ENCODE results near the gene NF1. TPM values are rescaled to one million over a fixed set of nuclear protein-coding genes. Genes with fewer than 3 reads are reported as not detected.
A peak's percentile ranks its signal among the peaks of the same experiment; 100 is the strongest.

Gene NF1
- polyA plus RNA-seq, 4 donors, result 32.1 to 45.4 (median 39.9) TPM

DNA sequence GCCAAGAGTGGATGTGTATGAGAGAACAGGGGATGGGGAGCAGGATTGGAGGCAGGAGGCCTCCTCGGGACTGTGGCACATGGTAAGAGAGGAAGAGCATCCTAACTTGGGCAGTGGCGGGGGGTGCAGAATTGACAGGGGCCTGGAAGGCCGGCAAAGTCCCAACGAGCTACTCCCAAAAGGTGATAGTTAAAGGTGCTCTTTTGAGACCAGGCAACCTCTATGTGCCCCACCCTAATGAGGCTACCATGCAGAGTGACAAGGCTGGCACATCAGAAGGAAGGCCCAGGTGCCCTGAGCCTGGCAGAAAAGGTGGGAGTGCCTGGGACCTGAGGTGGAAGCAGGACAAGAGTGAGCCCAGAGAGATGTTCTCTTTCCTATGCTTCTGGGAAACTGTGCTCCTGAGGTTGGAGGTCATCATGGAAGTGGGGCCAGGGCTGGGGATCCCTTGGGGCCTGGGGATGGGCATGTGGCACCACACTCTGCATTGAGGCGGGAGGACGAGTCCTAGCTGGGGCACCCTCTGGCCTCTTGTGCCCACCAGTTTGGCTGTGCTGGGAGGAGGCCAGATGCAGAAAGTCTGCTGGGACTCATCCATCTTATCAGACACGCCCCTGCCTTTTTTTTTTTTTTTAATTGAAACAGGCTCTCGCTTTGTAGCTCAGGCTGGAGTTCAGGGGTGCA is 302.6 kb downstream of the NF1 start:
- no peak for DNase-seq (ENCODE audit: low read depth in 4 of 4, low spot score in 2 of 4)

DNA sequence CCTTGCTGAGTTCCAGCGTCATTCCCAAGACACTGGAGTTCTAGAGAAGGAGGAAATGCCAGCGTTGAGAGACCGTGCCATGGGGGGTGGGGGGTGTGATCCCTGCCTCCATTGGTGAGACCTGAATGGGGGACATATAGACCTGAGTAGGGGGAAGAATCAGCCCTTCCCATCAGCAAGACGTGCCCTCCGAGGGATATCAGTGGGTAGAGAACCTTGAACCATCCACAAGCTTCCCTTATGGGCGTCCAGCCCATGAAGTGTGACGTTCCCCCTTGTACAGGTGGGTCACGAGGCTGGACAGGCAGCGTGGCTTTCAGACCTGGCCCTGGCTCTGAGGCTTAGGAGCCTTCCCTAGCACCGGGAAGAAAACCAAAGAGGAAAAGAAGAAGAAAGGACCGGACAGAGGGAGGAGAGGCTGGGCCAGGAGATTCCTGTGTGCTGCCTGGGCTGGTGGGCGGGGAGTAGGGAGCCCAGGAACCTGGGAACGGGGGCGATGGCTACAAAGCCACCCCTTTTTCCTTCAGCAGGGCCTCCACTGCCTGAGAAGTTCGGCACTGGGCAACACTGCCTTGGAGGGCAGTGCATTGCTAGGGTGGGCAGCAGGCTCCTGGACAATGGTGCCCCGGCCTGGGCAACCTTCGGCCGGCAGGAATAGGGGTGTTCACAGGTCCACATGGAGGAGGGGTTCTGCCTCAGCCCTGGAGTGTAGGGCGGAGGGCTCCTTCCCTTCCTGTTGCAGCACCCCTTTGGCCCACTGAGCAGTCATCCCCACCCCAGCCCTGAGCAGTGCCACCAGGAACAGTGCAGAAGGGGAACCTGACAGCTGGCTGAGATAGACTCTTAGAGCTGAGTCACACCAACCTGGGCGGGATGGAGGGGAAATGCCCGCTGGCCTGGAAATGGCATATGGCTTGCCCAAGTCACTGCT is 303.9 kb downstream of the NF1 start:
- no peak for DNase-seq (ENCODE audit: low read depth in 4 of 4, low spot score in 2 of 4)

DNA sequence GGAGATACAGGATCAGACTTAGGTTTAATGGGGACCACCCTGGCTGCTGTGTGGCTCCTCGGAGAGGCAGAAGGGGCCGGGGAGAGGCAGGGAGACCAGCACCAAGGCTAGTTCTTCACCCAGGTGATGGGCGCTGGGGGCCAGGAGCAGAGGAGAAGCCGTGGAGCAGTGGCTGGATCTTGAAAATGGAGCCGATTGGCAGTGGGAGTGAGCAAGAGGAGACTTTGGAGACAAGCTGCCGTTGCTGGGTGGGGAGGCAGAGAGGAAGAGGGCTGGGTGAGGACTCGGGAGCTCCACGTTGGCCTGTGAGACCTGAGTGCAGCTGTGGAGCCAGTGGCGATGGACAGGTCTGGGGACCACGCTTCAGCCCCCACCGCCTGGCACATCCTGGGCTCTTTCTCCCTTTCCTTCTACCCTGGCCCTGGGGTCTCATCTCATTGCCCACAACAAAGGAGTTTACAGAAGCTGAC is 305.7 kb downstream of the NF1 start:
- no peak for DNase-seq (ENCODE audit: low read depth in 4 of 4, low spot score in 2 of 4)

DNA sequence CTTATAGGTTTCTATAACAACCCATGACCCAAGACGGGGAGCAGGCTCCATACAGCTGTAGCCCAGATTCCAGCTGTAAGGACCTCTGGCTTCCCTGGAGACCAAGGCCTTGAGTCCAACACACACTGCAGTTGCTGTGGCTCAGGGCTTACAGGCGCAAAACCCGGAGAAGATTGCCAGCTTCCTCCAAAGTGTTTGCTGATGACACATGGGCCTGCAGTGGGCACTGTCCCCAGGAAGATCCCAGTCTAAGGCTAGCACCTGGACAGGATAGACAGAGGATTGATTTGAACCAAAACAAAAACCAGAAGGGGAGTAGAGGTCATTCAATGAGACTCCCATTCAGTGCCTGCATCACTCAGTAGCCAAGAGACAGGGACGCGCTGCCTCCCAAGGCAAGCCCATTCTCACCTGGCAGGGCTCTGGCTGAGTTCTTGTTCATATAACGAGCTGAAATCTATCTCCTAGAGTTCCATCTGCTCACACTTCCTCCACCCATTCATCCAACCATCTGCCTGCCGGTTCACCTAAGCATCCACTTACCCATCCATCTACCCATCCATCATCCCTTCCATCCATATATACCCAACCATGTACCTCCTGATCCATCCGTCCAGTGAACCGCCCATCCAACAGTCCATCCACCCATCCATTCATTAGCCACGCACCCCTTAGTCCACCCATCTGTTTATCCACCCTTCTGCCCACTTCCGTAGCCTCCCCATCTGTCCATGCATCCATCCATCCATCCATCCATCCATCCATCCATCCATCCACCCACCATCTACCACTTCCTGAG is 306.9 kb downstream of the NF1 start:
- no peak for DNase-seq (ENCODE audit: low read depth in 4 of 4, low spot score in 2 of 4)

DNA sequence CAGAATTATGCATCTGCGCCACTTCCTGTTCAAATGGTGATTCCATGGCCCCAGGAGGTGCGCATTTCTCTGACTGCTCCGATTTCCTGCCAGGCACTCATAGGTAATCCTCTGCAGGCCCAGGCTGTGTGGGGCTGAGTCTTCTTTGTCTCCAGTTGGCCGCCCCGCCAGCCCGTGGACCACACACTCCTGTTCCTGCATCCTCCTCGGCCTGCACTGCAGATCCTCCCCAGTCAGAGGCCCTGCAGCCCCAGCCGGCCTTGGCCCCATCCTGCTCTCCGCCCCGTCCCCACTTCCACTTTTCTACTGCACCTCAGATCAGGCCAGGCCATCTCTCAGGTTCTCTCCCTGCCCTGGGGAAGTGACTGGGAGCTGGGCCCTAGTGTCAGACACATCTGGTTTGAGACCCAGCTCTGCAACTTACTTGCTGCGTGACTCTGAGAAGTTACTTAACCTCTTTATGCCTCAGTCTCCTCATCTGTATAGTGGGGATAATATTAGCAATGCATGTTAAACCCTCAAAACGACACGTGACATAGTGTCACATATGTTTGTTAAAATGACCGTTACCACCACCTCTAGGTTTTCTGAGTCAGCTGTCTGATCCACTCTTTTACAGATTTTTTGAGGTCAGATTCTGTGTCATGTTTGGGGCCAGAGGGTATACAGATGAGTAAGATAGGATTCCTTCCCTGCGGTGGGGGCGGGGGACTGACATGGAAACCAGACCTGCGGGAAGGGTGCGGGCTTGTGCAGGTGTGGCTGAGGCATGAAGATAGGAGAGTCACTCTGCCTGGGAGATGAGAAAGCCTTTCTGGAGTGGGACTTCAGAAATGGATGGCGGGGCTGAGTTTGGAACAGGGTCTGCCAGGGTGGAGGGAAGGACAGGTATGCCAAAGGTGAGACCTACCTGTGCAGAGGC is 309.5 kb downstream of the NF1 start:
- no peak for DNase-seq (ENCODE audit: low read depth in 4 of 4, low spot score in 2 of 4)

DNA sequence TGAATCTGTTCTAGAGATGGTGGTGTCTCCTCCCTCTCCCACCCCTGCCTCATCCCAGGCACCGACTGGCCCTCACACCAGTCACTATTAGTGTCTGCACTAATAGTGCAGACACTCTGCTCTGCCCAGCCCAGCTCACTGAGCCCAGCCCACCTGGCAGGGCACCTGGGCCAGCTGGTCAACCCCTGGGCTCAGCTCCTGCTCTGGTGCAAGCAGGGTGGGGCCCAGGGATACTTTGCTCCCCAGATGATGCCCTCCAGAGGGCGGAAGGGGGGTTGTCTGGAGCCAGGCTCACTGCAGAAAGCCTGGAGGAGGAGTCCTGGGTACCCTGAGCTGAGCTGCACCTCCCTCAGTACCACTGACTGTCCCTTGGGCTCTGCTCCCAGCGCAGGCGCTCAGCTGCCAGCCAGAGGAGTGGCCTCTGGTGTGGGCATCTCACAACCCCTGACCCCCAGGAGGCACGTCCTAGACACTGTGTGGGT is 311.2 kb downstream of the NF1 start:
- no peak for DNase-seq (ENCODE audit: low read depth in 4 of 4, low spot score in 2 of 4)

DNA sequence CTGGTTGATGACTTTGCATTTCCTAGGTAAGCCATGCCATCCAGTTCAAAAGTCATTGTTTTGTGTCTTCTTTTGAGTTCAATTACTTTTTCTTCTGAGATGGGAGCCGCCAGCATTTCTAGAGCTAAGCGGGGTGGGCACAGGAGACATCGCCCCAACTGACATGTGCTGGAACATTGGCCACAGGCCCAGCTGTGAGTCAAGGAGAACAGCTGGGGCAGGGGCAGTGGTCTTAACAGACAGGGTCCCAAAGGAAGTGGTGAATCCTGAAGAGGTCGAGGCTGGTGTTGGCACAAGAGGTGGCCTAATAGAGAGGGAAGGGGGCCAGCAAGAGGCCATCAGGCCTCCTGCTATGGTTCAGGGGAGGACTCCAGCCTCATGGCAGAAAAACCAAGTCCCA is 313.8 kb downstream of the NF1 start:
- no peak for DNase-seq (ENCODE audit: low read depth in 4 of 4, low spot score in 2 of 4)

DNA sequence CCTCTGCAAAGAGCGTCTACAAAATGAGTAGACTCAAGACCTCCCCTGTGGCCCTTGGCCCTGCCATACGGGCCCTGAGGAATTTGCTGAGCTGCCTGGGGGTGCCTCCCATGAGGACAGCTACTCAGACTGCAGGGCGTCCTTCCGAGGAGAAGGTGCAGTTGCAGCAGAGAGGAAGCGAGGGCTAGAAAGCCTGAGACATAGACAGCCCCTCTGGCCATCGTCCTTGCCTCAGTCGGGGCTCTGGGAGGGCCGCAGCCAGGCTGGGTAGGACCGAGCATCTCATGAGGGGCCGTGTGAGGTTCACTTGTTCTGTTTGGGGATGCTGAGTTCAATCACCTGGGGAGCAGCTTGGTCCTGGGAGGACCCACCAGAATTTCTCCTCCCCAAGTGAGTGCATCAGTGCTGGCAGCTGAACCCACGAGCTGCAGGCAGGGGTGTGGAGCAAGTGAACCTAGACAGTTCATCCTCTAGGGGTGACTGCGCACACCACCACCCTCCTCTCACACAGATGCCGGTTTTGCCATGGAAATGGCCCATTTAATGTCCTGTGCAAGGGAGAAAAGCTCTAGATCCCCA is 317.0 kb downstream of the NF1 start:
- DNase-seq (ENCODE audit: low read depth in 4 of 4, low spot score in 2 of 4), result no peak

DNA sequence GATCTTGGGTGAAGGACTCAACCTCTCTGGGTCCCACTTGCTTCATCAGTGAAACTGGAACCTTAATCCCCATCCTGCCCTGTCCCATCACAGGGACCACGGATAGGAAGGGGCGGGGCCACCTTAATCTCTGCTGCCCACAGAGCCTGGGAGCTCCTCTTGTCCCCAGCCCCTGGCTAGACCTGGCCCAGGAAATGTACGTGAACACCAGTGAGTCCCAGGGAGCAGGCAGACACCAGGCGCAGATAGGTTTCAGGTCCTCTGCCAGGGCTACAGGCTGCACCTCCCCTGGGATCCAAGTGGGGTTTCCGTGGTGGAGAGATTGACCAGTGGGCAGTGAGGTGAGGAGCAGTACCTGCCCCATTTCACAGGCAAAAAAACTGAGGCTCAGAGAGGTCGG is 317.7 kb downstream of the NF1 start:
- DNase-seq (ENCODE audit: low read depth in 4 of 4, low spot score in 2 of 4), result no peak

DNA sequence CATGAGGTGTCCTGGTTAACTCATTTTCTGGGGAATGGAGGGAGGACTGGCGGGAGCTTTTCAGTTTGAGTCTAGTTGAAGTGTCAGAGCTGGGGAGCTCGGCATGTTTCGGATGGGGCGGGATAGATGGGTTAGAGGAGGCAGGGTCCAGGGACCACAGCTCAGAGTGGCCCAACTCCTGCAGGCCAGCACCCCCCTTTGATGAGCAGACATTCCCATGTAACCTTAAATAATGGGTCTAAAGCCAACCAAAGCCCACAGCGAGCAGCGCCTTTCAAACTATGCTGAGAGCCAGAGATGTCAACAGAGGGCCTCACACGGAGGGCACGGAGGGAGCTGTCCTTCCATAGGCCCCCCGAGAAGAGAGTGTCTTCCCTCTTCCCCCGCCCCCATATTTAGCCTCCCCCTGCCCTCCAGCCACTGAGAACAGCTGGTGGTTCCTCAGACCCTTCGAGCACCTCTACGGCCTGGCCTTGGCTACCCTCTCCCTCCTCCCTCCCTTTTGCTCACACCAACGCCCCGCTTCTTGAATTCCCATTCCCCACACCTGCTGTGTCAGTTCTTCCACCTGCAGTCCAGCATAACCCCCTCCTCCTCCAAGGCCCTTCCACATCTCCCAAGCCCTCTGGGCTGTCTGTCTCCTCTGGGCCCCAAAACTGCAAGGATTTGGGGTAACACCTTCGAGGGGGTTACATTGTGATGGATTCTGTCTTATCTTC is 318.5 kb downstream of the NF1 start:
- no peak for DNase-seq (ENCODE audit: low read depth in 4 of 4, low spot score in 2 of 4)

DNA sequence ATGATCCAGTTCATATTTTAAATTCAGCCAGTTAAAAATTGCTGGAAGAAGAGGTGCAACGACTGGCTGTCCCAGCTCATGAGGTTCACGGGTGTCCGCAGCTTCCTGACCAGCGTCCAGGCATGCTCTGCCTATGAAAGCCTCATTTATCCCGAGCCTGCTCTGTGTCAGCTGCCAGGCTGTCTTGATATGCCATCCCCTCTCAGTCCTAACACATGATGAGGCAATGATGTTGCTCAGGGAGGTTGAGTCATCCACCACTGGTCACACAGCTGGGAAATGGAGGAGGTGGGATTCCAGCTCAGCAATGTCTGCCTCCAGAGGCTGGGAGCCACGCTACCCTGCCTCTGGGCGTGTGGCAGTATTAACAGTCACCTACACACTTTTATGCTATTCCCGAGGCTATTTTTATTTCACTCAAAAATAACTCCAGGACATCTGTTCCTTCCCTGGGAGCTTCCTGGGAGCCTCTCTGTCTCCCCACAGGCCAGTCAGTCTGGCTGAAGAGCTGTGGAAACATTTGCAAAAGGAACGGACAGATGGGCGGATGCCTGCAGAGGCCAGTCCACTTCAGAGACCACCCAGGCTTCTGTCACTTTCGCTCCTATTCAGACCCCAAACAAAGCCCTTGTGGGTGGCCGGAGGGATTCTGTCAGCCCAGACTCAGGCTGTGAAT is 319.2 kb downstream of the NF1 start:
- no peak for DNase-seq (ENCODE audit: low read depth in 4 of 4, low spot score in 2 of 4)

DNA sequence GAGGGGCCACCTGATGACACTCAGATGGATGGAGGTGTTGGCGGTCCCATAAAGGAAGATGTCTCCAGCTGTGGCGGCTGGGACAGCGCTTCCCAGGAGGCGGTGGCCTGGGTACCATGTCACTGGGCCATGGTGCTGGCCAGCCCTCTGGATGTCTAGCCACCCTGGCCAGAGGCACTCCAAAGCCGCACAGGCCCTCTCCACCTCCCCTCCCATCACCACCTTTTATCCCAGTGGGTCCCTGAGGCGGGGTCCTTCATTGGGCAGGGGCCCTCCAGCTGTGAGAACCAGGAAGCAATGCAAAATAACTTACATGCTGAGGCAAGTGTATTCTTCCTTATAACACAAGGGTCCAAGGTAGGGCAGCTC is 319.8 kb downstream of the NF1 start:
- DNase-seq (ENCODE audit: low read depth in 4 of 4, low spot score in 2 of 4), result no peak

DNA sequence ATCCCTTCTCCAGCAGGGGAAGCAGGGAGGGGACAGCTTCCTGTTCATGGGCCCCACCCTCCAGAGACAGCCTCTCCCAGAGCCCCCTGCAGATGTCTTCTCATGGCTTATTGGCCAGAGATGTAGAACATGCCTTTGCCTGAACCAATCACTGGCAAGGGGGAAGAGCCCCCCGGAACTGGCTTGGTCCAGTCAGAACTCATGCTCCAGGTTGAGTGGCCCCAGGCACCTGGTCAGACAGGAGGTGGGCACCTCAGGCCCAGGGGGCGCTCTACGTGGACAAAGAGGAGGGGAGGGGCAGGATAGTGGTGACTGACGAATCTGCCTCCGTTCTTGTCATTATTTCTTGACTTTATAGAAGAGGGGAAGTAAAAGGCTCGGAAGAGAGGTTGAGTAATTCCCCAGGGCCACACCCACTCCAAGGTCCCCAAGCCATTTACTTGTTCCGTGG is 320.3 kb downstream of the NF1 start:
- no peak for DNase-seq (ENCODE audit: low read depth in 4 of 4, low spot score in 2 of 4)

DNA sequence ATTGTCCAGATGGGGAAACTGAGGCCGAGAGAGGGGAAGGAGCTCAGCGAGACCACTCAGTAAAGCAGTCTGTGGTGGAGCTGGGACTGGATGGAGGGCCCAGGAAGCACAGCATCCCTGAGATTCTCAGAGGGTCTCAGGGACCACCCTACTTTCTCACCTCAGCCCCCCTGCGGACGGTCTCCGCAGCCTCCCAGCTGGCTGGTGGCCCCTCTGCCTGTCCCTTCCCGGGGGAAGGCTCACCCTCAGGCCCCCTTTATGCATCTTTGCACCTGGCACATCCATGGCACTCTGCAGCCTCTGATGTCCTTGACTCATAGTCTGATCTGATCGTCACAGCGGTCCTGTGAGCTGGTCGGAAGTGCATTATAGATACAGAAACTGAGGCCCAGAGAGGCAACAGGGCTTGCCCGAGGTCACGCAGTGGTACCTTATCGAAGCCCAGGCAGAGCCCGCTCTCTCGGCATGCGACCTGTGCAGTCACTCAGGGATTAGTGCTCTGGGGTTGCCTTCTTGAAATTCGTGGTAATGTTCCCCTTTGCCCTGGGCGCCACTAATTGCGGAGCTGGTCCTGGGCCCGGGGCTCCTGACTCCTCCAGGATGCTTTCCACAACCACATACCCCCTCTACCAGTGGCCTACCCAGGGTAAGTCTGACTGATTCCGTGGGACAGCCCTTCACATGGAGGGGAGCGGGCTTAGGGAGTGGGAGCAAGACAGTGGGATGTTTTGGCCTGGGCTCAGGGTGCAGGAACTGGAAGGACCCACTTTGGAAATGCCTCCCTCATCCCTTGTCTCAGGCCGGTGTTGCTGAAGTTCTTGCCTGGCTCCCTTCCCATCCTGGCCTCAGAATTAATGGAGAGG is 321.1 kb downstream of the NF1 start:
- no peak for DNase-seq (ENCODE audit: low read depth in 4 of 4, low spot score in 2 of 4)

DNA sequence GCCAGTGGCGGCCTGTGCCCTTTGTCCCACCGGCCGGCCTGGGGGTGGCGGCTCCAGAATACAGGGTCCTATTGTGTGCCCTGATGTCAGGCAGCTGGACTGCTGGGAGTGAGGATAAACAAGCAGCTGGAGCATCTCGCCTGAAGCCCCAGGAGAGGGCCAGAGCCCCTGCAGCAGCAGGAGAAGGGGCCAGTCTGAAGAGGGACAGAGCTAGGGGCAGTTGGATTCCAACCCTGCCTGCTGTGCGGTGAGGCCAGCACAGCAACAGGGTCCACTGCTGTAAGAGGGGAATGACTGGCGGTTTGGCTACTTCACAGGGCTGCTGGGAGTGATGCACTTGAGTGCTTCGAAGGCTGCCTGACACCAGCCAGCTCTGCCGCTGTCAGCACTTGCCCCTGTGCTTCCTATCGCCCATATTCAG is 321.7 kb downstream of the NF1 start:
- DNase-seq (ENCODE audit: low read depth in 4 of 4, low spot score in 2 of 4), result peak in 1 of 4 donors; percentile 8

DNA sequence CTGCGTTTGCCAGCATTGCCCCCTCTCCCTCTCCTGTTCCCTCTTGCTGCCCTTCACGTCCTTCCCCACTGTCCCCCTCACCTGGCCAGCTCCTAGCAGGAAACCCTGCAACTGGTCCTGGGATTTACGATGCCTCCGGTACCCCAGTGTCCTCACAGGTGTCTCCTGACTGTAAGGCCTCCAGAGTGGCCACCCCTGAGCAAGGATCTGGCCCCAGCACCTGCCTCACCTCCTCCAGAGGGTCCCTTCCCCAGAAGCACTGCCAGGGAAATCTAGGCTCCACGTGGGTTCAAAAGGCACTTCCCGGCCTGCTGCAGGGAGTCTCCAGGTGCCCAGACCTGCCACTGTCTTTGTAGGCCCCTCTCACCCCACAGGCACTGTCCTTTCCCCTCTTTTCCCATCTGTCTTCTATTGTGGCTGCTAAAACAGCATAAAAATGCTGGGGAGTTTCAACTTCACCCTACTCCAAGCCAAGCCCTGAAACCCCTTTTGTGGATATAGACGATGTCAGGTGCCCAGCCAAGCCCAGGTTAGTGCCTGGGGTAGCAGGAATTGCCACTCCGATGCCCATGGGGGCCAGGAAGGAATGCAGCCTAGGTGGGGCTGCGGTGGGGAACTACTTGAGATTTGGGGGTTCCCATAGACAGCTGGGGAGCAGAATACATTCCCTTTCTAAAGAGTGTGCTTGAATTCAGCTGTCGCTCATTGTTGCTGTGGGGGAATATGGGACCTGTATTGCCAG is 322.4 kb downstream of the NF1 start:
- no peak for DNase-seq (ENCODE audit: low read depth in 4 of 4, low spot score in 2 of 4)

Data from left renal cortex interstitium (tissue), 4 donors.